ENCODE results near the gene WDFY3. TPM values are rescaled to one million over a fixed set of nuclear protein-coding genes. Genes with fewer than 3 reads are reported as not detected.

WDFY3 gene
- total and polyA plus RNA-seq, 7 donors = 4.8 to 85.7 (median 50.5) TPM

DNA sequence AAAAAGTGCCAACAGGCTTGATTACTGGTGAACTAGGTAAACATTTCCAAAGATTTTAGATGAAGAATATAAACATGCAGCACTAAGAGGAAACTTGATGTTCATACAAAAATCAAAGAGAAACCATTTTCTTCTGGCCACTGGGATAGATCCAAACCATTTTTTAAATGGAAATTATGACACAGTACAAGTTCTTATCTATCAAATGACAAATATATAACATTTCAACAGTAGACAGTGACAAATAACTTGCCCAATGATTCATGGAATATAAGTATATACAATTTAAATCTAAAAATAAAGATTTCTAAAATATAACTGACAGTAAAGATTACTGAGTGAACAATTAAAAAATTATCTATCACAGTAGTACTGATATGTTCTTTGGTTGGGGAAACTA, 232.5 kb downstream of the WDFY3 start:
- Histone ChIP-seq H3K4me1 (no peaks in the 10 kb centered on the region), H3K9me3 (no peaks in the 10 kb centered on the region), H3K36me3 (peaks cover 6 to 77% (median 20%) of the 10 kb centered on the region in 4 donors), H3K27me3 (no peaks in the 10 kb centered on the region), H3K27ac (no peak overlapping the region), H3K4me3 (no peak overlapping the region)
- intact Hi-C loops (cut with DNase I) = no loop called here
- TF ChIP-seq, protein P1, sequence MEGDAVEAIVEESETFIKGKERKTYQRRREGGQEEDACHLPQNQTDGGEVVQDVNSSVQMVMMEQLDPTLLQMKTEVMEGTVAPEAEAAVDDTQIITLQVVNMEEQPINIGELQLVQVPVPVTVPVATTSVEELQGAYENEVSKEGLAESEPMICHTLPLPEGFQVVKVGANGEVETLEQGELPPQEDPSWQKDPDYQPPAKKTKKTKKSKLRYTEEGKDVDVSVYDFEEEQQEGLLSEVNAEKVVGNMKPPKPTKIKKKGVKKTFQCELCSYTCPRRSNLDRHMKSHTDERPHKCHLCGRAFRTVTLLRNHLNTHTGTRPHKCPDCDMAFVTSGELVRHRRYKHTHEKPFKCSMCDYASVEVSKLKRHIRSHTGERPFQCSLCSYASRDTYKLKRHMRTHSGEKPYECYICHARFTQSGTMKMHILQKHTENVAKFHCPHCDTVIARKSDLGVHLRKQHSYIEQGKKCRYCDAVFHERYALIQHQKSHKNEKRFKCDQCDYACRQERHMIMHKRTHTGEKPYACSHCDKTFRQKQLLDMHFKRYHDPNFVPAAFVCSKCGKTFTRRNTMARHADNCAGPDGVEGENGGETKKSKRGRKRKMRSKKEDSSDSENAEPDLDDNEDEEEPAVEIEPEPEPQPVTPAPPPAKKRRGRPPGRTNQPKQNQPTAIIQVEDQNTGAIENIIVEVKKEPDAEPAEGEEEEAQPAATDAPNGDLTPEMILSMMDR (IDR thresholded peaks at IDR 0.05) = no peak
- TF ChIP-seq POLR2A (IDR thresholded peaks at IDR 0.05) = no peak
- TF ChIP-seq EP300 (IDR thresholded peaks at IDR 0.05) = no peak
- no peak for TF ChIP-seq POLR2AphosphoS5 (IDR thresholded peaks at IDR 0.05)
- no peak for DNase-seq

- Histone ChIP-seq H3K27ac (no peak overlapping the region), H3K27me3 (no peaks in the 10 kb centered on the region), H3K4me3 (no peak overlapping the region), H3K4me1 (no peaks in the 10 kb centered on the region), H3K36me3 (peaks cover 6 to 72% (median 18%) of the 10 kb centered on the region in 4 donors), H3K9me3 (no peaks in the 10 kb centered on the region)
- TF ChIP-seq POLR2A (IDR thresholded peaks at IDR 0.05) = no peak
- no peak for TF ChIP-seq EP300 (IDR thresholded peaks at IDR 0.05)
- no peak for TF ChIP-seq POLR2AphosphoS5 (IDR thresholded peaks at IDR 0.05)
- TF ChIP-seq, protein P1 (IDR thresholded peaks at IDR 0.05) = no peak
- DNase-seq = no peak
- WGBS, 2 donors = 93 to 96% methylated on average over 13 of the region's 13 CpGs
- intact Hi-C loops (cut with DNase I) = no loop called here
Observed at GRCh38 chr4:84733343-84734033, 233.0 kb downstream of the WDFY3 start.

DNA sequence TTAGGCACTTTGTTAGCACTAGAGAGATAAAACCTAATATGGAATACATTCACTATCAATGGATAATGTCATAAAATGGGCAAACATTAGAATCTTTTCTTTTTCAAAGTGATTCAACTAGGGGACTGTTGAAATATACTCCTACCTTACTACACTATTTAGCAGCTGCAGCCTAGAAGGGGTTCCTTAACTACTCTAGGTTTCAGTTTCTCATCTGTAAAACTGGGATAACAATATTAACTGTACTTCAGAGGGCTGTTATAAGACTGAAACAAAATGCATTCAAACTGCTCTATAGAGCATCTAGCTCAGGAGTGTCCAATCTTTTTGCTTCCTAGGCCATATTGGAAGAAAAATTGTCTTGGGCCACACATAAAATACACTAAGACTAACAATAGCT, 236.1 kb downstream of the WDFY3 start:
- Histone ChIP-seq H3K9me3 (no peaks in the 10 kb centered on the region), H3K4me3 (no peak overlapping the region), H3K36me3 (peaks cover 3 to 41% (median 15%) of the 10 kb centered on the region in 4 donors), H3K27me3 (no peaks in the 10 kb centered on the region), H3K4me1 (no peaks in the 10 kb centered on the region), H3K27ac (no peak overlapping the region)
- TF ChIP-seq EP300 (IDR thresholded peaks at IDR 0.05) = no peak
- TF ChIP-seq POLR2AphosphoS5 (IDR thresholded peaks at IDR 0.05) = no peak
- no peak for TF ChIP-seq POLR2A (IDR thresholded peaks at IDR 0.05)
- TF ChIP-seq, protein P1 (IDR thresholded peaks at IDR 0.05) = no peak
- intact Hi-C loops (cut with DNase I) = no loop called here
- no peak for DNase-seq

DNA sequence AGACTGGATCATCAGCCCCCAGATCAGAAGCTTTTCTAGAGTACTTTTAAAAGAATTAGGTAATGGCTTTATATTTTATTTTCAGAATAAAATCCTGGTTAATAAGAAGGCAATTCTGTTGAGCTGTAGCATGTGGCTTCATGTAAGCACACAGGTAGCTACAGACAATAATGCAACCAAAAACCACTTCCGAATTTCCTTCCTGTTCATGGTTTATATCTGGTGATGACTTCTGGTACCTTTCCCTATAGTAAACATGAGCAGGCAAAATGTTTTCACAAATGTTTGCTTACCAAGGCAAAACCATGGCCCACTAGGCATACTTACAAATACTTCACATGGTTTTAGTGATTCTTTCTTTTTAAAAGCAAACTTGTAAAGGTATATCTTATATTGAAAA, 239.0 kb downstream of the WDFY3 start:
- Histone ChIP-seq H3K36me3 (peaks cover 3 to 36% (median 4%) of the 10 kb centered on the region in 4 donors), H3K27ac (no peak overlapping the region), H3K4me1 (no peaks in the 10 kb centered on the region), H3K9me3 (no peaks in the 10 kb centered on the region), H3K4me3 (no peak overlapping the region), H3K27me3 (no peaks in the 10 kb centered on the region)
- intact Hi-C loops (cut with DNase I) = no loop called here
- no peak for TF ChIP-seq POLR2AphosphoS5 (IDR thresholded peaks at IDR 0.05)
- no peak for TF ChIP-seq POLR2A (IDR thresholded peaks at IDR 0.05)
- TF ChIP-seq, protein P1 (IDR thresholded peaks at IDR 0.05) = no peak
- no peak for TF ChIP-seq EP300 (IDR thresholded peaks at IDR 0.05)
- DNase-seq = no peak
- 76 to 87% methylated on average over 1 of the region's 1 CpG for WGBS, 2 donors

GRCh38 chr4:84726356-84726755, 240.1 kb downstream of the WDFY3 start:
- TF ChIP-seq EP300 (IDR thresholded peaks at IDR 0.05) (no peak), POLR2A (IDR thresholded peaks at IDR 0.05) (no peak), POLR2AphosphoS5 (IDR thresholded peaks at IDR 0.05) (no peak)
- TF ChIP-seq, protein P1 (IDR thresholded peaks at IDR 0.05) = no peak

More at GRCh38 chr4:84726356-84726755, 240.1 kb downstream of the WDFY3 start:
- no peak overlapping the region for H3K27ac ChIP-seq
- H3K4me1 ChIP-seq = no peaks in the 10 kb centered on the region
- no peak for DNase-seq
- no peak overlapping the region for H3K4me3 ChIP-seq
- H3K9me3 ChIP-seq = no peaks in the 10 kb centered on the region
- intact Hi-C loops (cut with DNase I) = no loop called here
- H3K27me3 ChIP-seq = no peaks in the 10 kb centered on the region
- WGBS, 2 donors = 85 to 86% methylated on average over 2 of the region's 2 CpGs
- H3K36me3 ChIP-seq = peaks cover 0 to 39% (median 5%) of the 10 kb centered on the region in 4 donors

Data from sigmoid colon (tissue), 7 donors.